Stimulated activated CD4-positive, alpha-beta T cell treated with anti-CD3 and anti-CD28 coated beads, Interleukin-12 subunit alpha, Interleukin-12 subunit beta, amount 100 ng/mL, for 48 hours (primary cell): ENCODE data around the gene PCDHGA5.
"Not testable (repeated sequence)": the region's sequence is repeated elsewhere in the genome, so short reads cannot be mapped to it uniquely, and the experiment has no call there.

Source experiments
- DNase-seq, 3 donors: peaks; one replicate each; pipeline ENCODE4 v3.0.0-alpha.2; 2020; ENCODE audit warnings: low read depth in 2 of 3, low spot score in 1 of 3

The PCDHGA5 gene

GRCh38 chr5:141384471-141385267, 20.7 kb downstream of the PCDHGA5 start:
- no peak for DNase-seq

GRCh38 chr5:141387557-141388311, 23.8 kb downstream of the PCDHGA5 start, which contains the start of gene PCDHGB4:
PCDHGB4 (plus strand) TSS chr5:141387698; CDS start chr5:141387885, 187 bp downstream.
- DNase-seq, result not testable (repeated sequence)

GRCh38 chr5:141388661-141389060, 24.7 kb downstream of the PCDHGA5 start:
- DNase-seq, result no peak

- no peak for DNase-seq
These were observed 25.4 kb downstream of the PCDHGA5 start for GRCh38 chr5:141389153-141390042.

GRCh38 chr5:141392429-141393198, 28.7 kb downstream of the PCDHGA5 start, which contains the start of gene PCDHGA8:
PCDHGA8 (plus strand) TSS chr5:141392633; CDS start chr5:141392814, 181 bp downstream.
- no peak for DNase-seq

GRCh38 chr5:141393267-141393666, 29.3 kb downstream of the PCDHGA5 start:
- no peak for DNase-seq

GRCh38 chr5:141394401-141395187, 30.6 kb downstream of the PCDHGA5 start:
- not testable (repeated sequence) for DNase-seq

- not testable (repeated sequence) for DNase-seq
These were observed 34.0 kb downstream of the PCDHGA5 start, which contains the start of gene PCDHGB5 for GRCh38 chr5:141397756-141398551. PCDHGB5 (plus strand) TSS chr5:141397947; CDS start chr5:141398128, 181 bp downstream.

- no peak for DNase-seq
These were observed 34.6 kb downstream of the PCDHGA5 start for GRCh38 chr5:141398608-141399007.

- no peak for DNase-seq
These were observed 35.7 kb downstream of the PCDHGA5 start for GRCh38 chr5:141399555-141400258.

- no peak for DNase-seq
These were observed 38.7 kb downstream of the PCDHGA5 start, which contains the start of gene PCDHGA9 for GRCh38 chr5:141402553-141403243. PCDHGA9 (plus strand) TSS chr5:141402778; CDS start chr5:141402953, 175 bp downstream.

GRCh38 chr5:141403387-141403786, 39.4 kb downstream of the PCDHGA5 start:
- no peak for DNase-seq

- peak in 1 of 3 donors; percentile 25 for DNase-seq
These were observed 44.0 kb downstream of the PCDHGA5 start, which contains the start of gene PCDHGB6 for GRCh38 chr5:141407790-141408505. PCDHGB6 (plus strand) TSS chr5:141408021; CDS start chr5:141408203, 182 bp downstream.

GRCh38 chr5:141409598-141410306, 45.8 kb downstream of the PCDHGA5 start:
- no peak for DNase-seq

GRCh38 chr5:141411575-141411974, 47.6 kb downstream of the PCDHGA5 start:
- DNase-seq, result no peak
